HepG2 (cell line): ENCODE measurements around the gene ZMPSTE24. TPM values are rescaled to one million over a fixed set of nuclear protein-coding genes. Genes with fewer than 3 reads are reported as not detected.

ENCODE experiments used
- ATF6 ChIP-seq: sonication (generic); formaldehyde crosslinking; conservative IDR thresholded peaks from 2 replicates; pipeline ENCODE4 v1.4.0; 2020; ENCODE audit warnings: missing genetic modification reagents
- GZF1 ChIP-seq: sonication (generic); formaldehyde crosslinking; IDR thresholded peaks from 2 replicates; pipeline ENCODE4 v1.5.1; 2020; ENCODE audit warnings: mild to moderate bottlenecking, missing genetic modification reagents
- KDM6A ChIP-seq: IDR thresholded peaks from 2 replicates; pipeline ENCODE4 v1.6.1; 2016; ENCODE audit warnings: low read depth
- KMT2B ChIP-seq: IDR thresholded peaks from 2 replicates; pipeline ENCODE4 v1.6.1; 2016; ENCODE audit warnings: missing genetic modification reagents, missing compliant biosample characterization
- PPARG ChIP-seq: conservative IDR thresholded peaks from 2 replicates; pipeline ENCODE4 v1.6.1; 2016; ENCODE audit warnings: missing biosample characterization, missing genetic modification reagents
- REL ChIP-seq: sonication (generic); formaldehyde crosslinking; conservative IDR thresholded peaks from 2 replicates; pipeline ENCODE4 v1.8.0; 2022; ENCODE audit warnings: mild to moderate bottlenecking, missing genetic modification reagents, moderate library complexity
- REST ChIP-seq, 2 experiments: IDR thresholded peaks; 2 replicates each; pipeline ENCODE4 v1.6.1; 2011 to 2012; ENCODE audit warnings: low read length in 2 of 2, borderline replicate concordance in 1 of 2, low read depth in 1 of 2, mild to moderate bottlenecking in 1 of 2, moderate library complexity in 1 of 2
- TBX2 ChIP-seq: sonication (generic); formaldehyde crosslinking; IDR thresholded peaks from 2 replicates; pipeline ENCODE4 v1.5.0; 2020; ENCODE audit warnings: missing genetic modification reagents, mild to moderate bottlenecking, borderline replicate concordance
- polyA plus RNA-seq, 8 experiments: library from polyadenylated mRNA; depleted of rRNA in 3 of 8; stranded (reverse) in 7 of 8; unstranded in 1 of 8; fragments of >200 nt; fragmentation: Illumina TruSeq in 4 of 8; extraction: Trizol in 4 of 8; gene quantifications; 2 replicates each; pipeline versions ENCODE4 v1.2.1 to v1.2.3, GENCODE V29; 2011 to 2016; ENCODE audit warnings: low read depth in 4 of 8, missing spikeins in 1 of 8, mixed read lengths in 1 of 8; ENCODE audit not compliant: insufficient read depth in 1 of 8
- total RNA-seq, 5 experiments: library from RNA; depleted of rRNA; stranded (reverse); fragments of >200 nt; fragmentation: Illumina TruSeq; extraction: Trizol; gene quantifications; 2 replicates each; pipeline ENCODE4 v1.2.3, GENCODE V29; 2016; ENCODE audit warnings: low read depth in 1 of 5
- TF ChIP-seq, protein P1 (sequence below): sonication (generic); formaldehyde crosslinking; conservative IDR thresholded peaks from 2 replicates; pipeline ENCODE4 v1.4.0; 2020; ENCODE audit warnings: missing genetic modification reagents
- TF ChIP-seq, protein P2 (sequence below): sonication (generic); formaldehyde crosslinking; IDR thresholded peaks from 2 replicates; pipeline ENCODE4 v1.5.0; 2020; ENCODE audit warnings: mild to moderate bottlenecking, missing genetic modification reagents
- TF ChIP-seq, protein P3 (sequence below): sonication (generic); formaldehyde crosslinking; IDR thresholded peaks from 2 replicates; pipeline ENCODE4 v1.5.1; 2020; ENCODE audit warnings: mild to moderate bottlenecking, missing genetic modification reagents, borderline replicate concordance
- TF ChIP-seq, protein P4 (sequence below): sonication (generic); formaldehyde crosslinking; IDR thresholded peaks from 2 replicates; pipeline ENCODE4 v1.8.1; 2023; ENCODE audit warnings: mild to moderate bottlenecking, missing genetic modification reagents, borderline replicate concordance

ZMPSTE24 gene
- total and polyA plus RNA-seq, 2 of the 13 experiments (the other 11 are each of a cell fraction or from before 2014, with no cell fraction given) = 13.6 to 60.2 TPM

DNA sequence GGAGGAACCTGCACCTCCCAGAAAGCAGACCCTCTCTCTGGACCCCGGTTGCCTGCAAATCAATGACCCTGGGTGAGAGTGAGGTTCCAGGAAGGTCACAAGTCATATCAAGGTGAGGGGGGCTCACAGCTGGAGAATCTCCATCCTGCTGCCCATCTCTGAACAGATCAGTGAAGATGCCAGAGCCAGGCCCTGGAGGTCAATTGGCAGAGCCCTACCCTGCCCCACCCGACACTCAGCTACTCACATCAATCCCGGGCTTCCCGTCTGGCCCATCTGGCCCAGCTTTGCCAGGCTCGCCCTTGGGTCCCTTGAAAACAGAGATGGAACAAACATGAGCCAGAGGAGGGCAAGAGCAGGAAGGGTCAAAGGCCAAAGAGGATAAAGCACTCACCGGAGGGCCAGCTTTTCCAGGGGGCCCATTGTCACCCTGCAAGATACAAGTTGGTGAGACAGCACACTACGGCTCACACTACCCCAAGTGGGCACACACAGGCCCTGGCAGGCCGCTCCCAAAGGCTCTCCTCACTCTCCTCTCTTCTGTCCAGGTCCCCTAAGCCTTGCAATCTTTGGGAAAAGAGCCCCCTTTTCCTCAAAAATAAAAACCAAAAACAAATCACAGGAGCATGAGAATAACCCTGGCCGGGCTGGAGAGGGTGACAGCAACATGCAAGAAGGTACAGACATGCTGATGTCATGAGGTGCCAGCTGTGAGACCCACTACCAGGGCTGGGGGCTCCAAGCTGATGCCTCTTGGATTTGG is 56.1 kb downstream of the ZMPSTE24 start (continued):
- TF ChIP-seq, protein P1, sequence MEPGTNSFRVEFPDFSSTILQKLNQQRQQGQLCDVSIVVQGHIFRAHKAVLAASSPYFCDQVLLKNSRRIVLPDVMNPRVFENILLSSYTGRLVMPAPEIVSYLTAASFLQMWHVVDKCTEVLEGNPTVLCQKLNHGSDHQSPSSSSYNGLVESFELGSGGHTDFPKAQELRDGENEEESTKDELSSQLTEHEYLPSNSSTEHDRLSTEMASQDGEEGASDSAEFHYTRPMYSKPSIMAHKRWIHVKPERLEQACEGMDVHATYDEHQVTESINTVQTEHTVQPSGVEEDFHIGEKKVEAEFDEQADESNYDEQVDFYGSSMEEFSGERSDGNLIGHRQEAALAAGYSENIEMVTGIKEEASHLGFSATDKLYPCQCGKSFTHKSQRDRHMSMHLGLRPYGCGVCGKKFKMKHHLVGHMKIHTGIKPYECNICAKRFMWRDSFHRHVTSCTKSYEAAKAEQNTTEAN (CRISPR knock-in tag) = no peak
- TF ChIP-seq PPARG (no peak), GZF1 (no peak), TBX2 (CRISPR knock-in tag) (0 out of 2 replicates have a peak, but pooled peaks have one; percentile 12), KDM6A (0 out of 2 replicates have a peak, but pooled peaks have one; percentile 37), ATF6 (CRISPR knock-in tag) (no peak), KMT2B (CRISPR knock-in tag) (0 out of 2 replicates have a peak, but pooled peaks have one; percentile 12), REL (CRISPR knock-in tag) (no peak), REST (IDR thresholded peaks at IDR 0.05; ENCODE audit: borderline replicate concordance in 1 of 2, low read depth in 1 of 2, low read length in 2 of 2) (no peak)
- TF ChIP-seq, protein P2, sequence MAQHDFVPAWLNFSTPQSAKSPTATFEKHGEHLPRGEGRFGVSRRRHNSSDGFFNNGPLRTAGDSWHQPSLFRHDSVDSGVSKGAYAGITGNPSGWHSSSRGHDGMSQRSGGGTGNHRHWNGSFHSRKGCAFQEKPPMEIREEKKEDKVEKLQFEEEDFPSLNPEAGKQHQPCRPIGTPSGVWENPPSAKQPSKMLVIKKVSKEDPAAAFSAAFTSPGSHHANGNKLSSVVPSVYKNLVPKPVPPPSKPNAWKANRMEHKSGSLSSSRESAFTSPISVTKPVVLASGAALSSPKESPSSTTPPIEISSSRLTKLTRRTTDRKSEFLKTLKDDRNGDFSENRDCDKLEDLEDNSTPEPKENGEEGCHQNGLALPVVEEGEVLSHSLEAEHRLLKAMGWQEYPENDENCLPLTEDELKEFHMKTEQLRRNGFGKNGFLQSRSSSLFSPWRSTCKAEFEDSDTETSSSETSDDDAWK = no peak
- TF ChIP-seq, protein P3, sequence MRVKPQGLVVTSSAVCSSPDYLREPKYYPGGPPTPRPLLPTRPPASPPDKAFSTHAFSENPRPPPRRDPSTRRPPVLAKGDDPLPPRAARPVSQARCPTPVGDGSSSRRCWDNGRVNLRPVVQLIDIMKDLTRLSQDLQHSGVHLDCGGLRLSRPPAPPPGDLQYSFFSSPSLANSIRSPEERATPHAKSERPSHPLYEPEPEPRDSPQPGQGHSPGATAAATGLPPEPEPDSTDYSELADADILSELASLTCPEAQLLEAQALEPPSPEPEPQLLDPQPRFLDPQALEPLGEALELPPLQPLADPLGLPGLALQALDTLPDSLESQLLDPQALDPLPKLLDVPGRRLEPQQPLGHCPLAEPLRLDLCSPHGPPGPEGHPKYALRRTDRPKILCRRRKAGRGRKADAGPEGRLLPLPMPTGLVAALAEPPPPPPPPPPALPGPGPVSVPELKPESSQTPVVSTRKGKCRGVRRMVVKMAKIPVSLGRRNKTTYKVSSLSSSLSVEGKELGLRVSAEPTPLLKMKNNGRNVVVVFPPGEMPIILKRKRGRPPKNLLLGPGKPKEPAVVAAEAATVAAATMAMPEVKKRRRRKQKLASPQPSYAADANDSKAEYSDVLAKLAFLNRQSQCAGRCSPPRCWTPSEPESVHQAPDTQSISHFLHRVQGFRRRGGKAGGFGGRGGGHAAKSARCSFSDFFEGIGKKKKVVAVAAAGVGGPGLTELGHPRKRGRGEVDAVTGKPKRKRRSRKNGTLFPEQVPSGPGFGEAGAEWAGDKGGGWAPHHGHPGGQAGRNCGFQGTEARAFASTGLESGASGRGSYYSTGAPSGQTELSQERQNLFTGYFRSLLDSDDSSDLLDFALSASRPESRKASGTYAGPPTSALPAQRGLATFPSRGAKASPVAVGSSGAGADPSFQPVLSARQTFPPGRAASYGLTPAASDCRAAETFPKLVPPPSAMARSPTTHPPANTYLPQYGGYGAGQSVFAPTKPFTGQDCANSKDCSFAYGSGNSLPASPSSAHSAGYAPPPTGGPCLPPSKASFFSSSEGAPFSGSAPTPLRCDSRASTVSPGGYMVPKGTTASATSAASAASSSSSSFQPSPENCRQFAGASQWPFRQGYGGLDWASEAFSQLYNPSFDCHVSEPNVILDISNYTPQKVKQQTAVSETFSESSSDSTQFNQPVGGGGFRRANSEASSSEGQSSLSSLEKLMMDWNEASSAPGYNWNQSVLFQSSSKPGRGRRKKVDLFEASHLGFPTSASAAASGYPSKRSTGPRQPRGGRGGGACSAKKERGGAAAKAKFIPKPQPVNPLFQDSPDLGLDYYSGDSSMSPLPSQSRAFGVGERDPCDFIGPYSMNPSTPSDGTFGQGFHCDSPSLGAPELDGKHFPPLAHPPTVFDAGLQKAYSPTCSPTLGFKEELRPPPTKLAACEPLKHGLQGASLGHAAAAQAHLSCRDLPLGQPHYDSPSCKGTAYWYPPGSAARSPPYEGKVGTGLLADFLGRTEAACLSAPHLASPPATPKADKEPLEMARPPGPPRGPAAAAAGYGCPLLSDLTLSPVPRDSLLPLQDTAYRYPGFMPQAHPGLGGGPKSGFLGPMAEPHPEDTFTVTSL (CRISPR knock-in tag) = 0 out of 2 replicates have a peak, but pooled peaks have one; percentile 5
- TF ChIP-seq, protein P4, sequence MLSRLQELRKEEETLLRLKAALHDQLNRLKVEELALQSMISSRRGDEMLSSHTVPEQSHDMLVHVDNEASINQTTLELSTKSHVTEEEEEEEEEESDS (CRISPR knock-in tag) = no peak
